ENCODE measurements around the gene CUX1.
"Not testable (repeated sequence)": the region's sequence is repeated elsewhere in the genome, so short reads cannot be mapped to it uniquely, and the experiment has no call there.

The CUX1 gene

GRCh38 chr7:101867681-101868080 lies 50.3 kb downstream of the CUX1 start:
- H3K4me3 ChIP-seq (ENCODE audit: low read length); H3K27me3 ChIP-seq (replicated peaks; ENCODE audit: control insufficient read depth, insufficient read depth, low read length); H3K4me1 ChIP-seq (ENCODE audit: control insufficient read depth, insufficient read depth, low read length); H3K9ac ChIP-seq (ENCODE audit: low read length); H3K36me3 ChIP-seq (ENCODE audit: control insufficient read depth, insufficient read depth, low read length, severe bottlenecking); H3K9me3 ChIP-seq (ENCODE audit: control insufficient read depth, low read length); DNase-seq (ENCODE audit: low read depth): not testable (repeated sequence)

GRCh38 chr7:101868191-101868950 lies 50.9 kb downstream of the CUX1 start:
- H3K4me1 ChIP-seq (ENCODE audit: control insufficient read depth, insufficient read depth, low read length), result no peaks in the 10 kb centered on the region
- no peaks in the 10 kb centered on the region for H3K9me3 ChIP-seq (ENCODE audit: control insufficient read depth, low read length)
- H3K4me3 ChIP-seq (ENCODE audit: low read length), result no peak overlapping the region
- H3K36me3 ChIP-seq (ENCODE audit: control insufficient read depth, insufficient read depth, low read length, severe bottlenecking), result no peaks in the 10 kb centered on the region
- DNase-seq (ENCODE audit: low read depth), result no peak
- H3K27me3 ChIP-seq (replicated peaks; ENCODE audit: control insufficient read depth, insufficient read depth, low read length), result no peaks in the 10 kb centered on the region
- no peak overlapping the region for H3K9ac ChIP-seq (ENCODE audit: low read length)

GRCh38 chr7:101869026-101869900 lies 51.8 kb downstream of the CUX1 start:
- no peaks in the 10 kb centered on the region for H3K36me3 ChIP-seq (ENCODE audit: control insufficient read depth, insufficient read depth, low read length, severe bottlenecking)
- no peaks in the 10 kb centered on the region for H3K9me3 ChIP-seq (ENCODE audit: control insufficient read depth, low read length)
- no peaks in the 10 kb centered on the region for H3K27me3 ChIP-seq (replicated peaks; ENCODE audit: control insufficient read depth, insufficient read depth, low read length)
- H3K4me1 ChIP-seq (ENCODE audit: control insufficient read depth, insufficient read depth, low read length), result peaks cover 4% of the 10 kb centered on the region
- no peak overlapping the region for H3K4me3 ChIP-seq (ENCODE audit: low read length)
- DNase-seq (ENCODE audit: low read depth), result no peak
- no peak overlapping the region for H3K9ac ChIP-seq (ENCODE audit: low read length)

GRCh38 chr7:101869901-101870290 lies 52.5 kb downstream of the CUX1 start:
- H3K27me3 ChIP-seq (replicated peaks; ENCODE audit: control insufficient read depth, insufficient read depth, low read length), result no peaks in the 10 kb centered on the region
- H3K4me1 ChIP-seq (ENCODE audit: control insufficient read depth, insufficient read depth, low read length), result peaks cover 4% of the 10 kb centered on the region
- no peaks in the 10 kb centered on the region for H3K9me3 ChIP-seq (ENCODE audit: control insufficient read depth, low read length)
- H3K36me3 ChIP-seq (ENCODE audit: control insufficient read depth, insufficient read depth, low read length, severe bottlenecking), result no peaks in the 10 kb centered on the region
- no peak for DNase-seq (ENCODE audit: low read depth)
- no peak overlapping the region for H3K9ac ChIP-seq (ENCODE audit: low read length)
- no peak overlapping the region for H3K4me3 ChIP-seq (ENCODE audit: low read length)

GRCh38 chr7:101870361-101871062 lies 53.1 kb downstream of the CUX1 start:
- DNase-seq (ENCODE audit: low read depth), result no peak
- Histone ChIP-seq H3K36me3 (ENCODE audit: control insufficient read depth, insufficient read depth, low read length, severe bottlenecking) (no peaks in the 10 kb centered on the region), H3K9me3 (ENCODE audit: control insufficient read depth, low read length) (no peaks in the 10 kb centered on the region), H3K4me1 (ENCODE audit: control insufficient read depth, insufficient read depth, low read length) (peaks cover 4% of the 10 kb centered on the region), H3K27me3 (replicated peaks; ENCODE audit: control insufficient read depth, insufficient read depth, low read length) (no peaks in the 10 kb centered on the region), H3K9ac (ENCODE audit: low read length) (no peak overlapping the region), H3K4me3 (ENCODE audit: low read length) (no peak overlapping the region)

GRCh38 chr7:101871351-101871750 lies 53.9 kb downstream of the CUX1 start:
- Histone ChIP-seq H3K27me3 (replicated peaks; ENCODE audit: control insufficient read depth, insufficient read depth, low read length) (no peaks in the 10 kb centered on the region), H3K36me3 (ENCODE audit: control insufficient read depth, insufficient read depth, low read length, severe bottlenecking) (no peaks in the 10 kb centered on the region), H3K9ac (ENCODE audit: low read length) (no peak overlapping the region), H3K4me1 (ENCODE audit: control insufficient read depth, insufficient read depth, low read length) (peaks cover 4% of the 10 kb centered on the region), H3K4me3 (ENCODE audit: low read length) (no peak overlapping the region), H3K9me3 (ENCODE audit: control insufficient read depth, low read length) (no peaks in the 10 kb centered on the region)
- DNase-seq (ENCODE audit: low read depth), result no peak

- peaks cover 4% of the 10 kb centered on the region for H3K4me1 ChIP-seq (ENCODE audit: control insufficient read depth, insufficient read depth, low read length)
- peak; percentile 65 for DNase-seq (ENCODE audit: low read depth)
- no peaks in the 10 kb centered on the region for H3K9me3 ChIP-seq (ENCODE audit: control insufficient read depth, low read length)
- H3K4me3 ChIP-seq (ENCODE audit: low read length), result no peak overlapping the region
- H3K36me3 ChIP-seq (ENCODE audit: control insufficient read depth, insufficient read depth, low read length, severe bottlenecking), result no peaks in the 10 kb centered on the region
- no peaks in the 10 kb centered on the region for H3K27me3 ChIP-seq (replicated peaks; ENCODE audit: control insufficient read depth, insufficient read depth, low read length)
- H3K9ac ChIP-seq (ENCODE audit: low read length), result no peak overlapping the region
Measured at GRCh38 chr7:101874028-101874427, 56.6 kb downstream of the CUX1 start.

GRCh38 chr7:101875283-101875846 lies 57.9 kb downstream of the CUX1 start:
- H3K9ac ChIP-seq (ENCODE audit: low read length), result no peak overlapping the region
- no peaks in the 10 kb centered on the region for H3K36me3 ChIP-seq (ENCODE audit: control insufficient read depth, insufficient read depth, low read length, severe bottlenecking)
- DNase-seq (ENCODE audit: low read depth), result no peak
- no peaks in the 10 kb centered on the region for H3K27me3 ChIP-seq (replicated peaks; ENCODE audit: control insufficient read depth, insufficient read depth, low read length)
- H3K4me3 ChIP-seq (ENCODE audit: low read length), result no peak overlapping the region
- peaks cover 4% of the 10 kb centered on the region for H3K4me1 ChIP-seq (ENCODE audit: control insufficient read depth, insufficient read depth, low read length)
- no peaks in the 10 kb centered on the region for H3K9me3 ChIP-seq (ENCODE audit: control insufficient read depth, low read length)

- Histone ChIP-seq H3K36me3 (ENCODE audit: control insufficient read depth, insufficient read depth, low read length, severe bottlenecking) (no peaks in the 10 kb centered on the region), H3K4me3 (ENCODE audit: low read length) (no peak overlapping the region), H3K9me3 (ENCODE audit: control insufficient read depth, low read length) (no peaks in the 10 kb centered on the region), H3K27me3 (replicated peaks; ENCODE audit: control insufficient read depth, insufficient read depth, low read length) (no peaks in the 10 kb centered on the region), H3K4me1 (ENCODE audit: control insufficient read depth, insufficient read depth, low read length) (peaks cover 25% of the 10 kb centered on the region), H3K9ac (ENCODE audit: low read length) (no peak overlapping the region)
- no peak for DNase-seq (ENCODE audit: low read depth)
Measured at GRCh38 chr7:101877882-101878591, 60.6 kb downstream of the CUX1 start.

GRCh38 chr7:101878938-101879337 lies 61.5 kb downstream of the CUX1 start:
- no peak for DNase-seq (ENCODE audit: low read depth)
- Histone ChIP-seq H3K4me1 (ENCODE audit: control insufficient read depth, insufficient read depth, low read length) (peaks cover 28% of the 10 kb centered on the region), H3K27me3 (replicated peaks; ENCODE audit: control insufficient read depth, insufficient read depth, low read length) (no peaks in the 10 kb centered on the region), H3K9ac (ENCODE audit: low read length) (no peak overlapping the region), H3K4me3 (ENCODE audit: low read length) (no peak overlapping the region), H3K9me3 (ENCODE audit: control insufficient read depth, low read length) (no peaks in the 10 kb centered on the region), H3K36me3 (ENCODE audit: control insufficient read depth, insufficient read depth, low read length, severe bottlenecking) (no peaks in the 10 kb centered on the region)
